GM12878 (cell line): ENCODE measurements around the gene NFAT5. TPM values are rescaled to one million over a fixed set of nuclear protein-coding genes. Genes with fewer than 3 reads are reported as not detected.

ENCODE experiments used
- ATAC-seq: fragments of 200-7000 bp; cut with Tn5 transposase; 3 replicates; pipeline ENCODE4 v1.9.1; 2020; ENCODE audit warnings: mild to moderate bottlenecking, moderate library complexity
- BruUV-seq: library from RNA; stranded (reverse); fragments of 400-500 nt; replicated peaks from 2 replicates; lab custom pipeline; 2021; lab: Mats Ljungman, UMichigan
- CTCF ChIA-PET: fragments of 300-600 bp; sonication (Branson Sonifier 250); formaldehyde crosslinking; extraction: SDS; loops from one replicate; lab custom pipeline; 2021; ENCODE audit warnings: inconsistent platforms; lab: Yijun Ruan, JAX
- POLR2A ChIA-PET: fragments of 350-600 bp; formaldehyde crosslinking; extraction: SDS; loops from one replicate; lab custom pipeline; 2021; ENCODE audit warnings: inconsistent platforms; lab: Charles Lee
- RAD21 ChIA-PET: fragments of 300-600 bp; sonication (Branson Sonifier 250); formaldehyde crosslinking; loops from one replicate; lab custom pipeline; 2023; ENCODE audit warnings: antibody characterized with exemption; ENCODE audit not compliant: unreplicated experiment; lab: Charles Lee
- SMC1A ChIA-PET: fragments of 300-600 bp; sonication (Branson Sonifier 250); formaldehyde crosslinking; loops from one replicate; lab custom pipeline; 2023; ENCODE audit not compliant: unreplicated experiment, uncharacterized antibody; lab: Charles Lee
- DNase-seq: peaks from one replicate; pipeline ENCODE4 v3.0.0-alpha.2; 2011; ENCODE audit warnings: low read depth, low spot score
- FAIRE-seq: peaks from 3 replicates; lab custom pipeline; 2011; peaks lifted over from hg19 to GRCh38; lab: Jason Lieb, UNC
- H2AFZ ChIP-seq: 2 replicates; pipeline ENCODE4 v1.6.0; 2011; ENCODE audit warnings: low read depth, low read length, control low read depth; ENCODE audit not compliant: control insufficient read depth
- H3K27ac ChIP-seq: 2 replicates; pipeline ENCODE4 v1.5.1; 2011; ENCODE audit warnings: control low read depth; ENCODE audit not compliant: control insufficient read depth, insufficient read depth
- H3K27me3 ChIP-seq, 2 experiments: replicated peaks in 1 of 2; 2 replicates each; pipeline versions ENCODE4 v1.6.0 to v1.6.1; 2011; ENCODE audit warnings: low read length in 1 of 2; ENCODE audit not compliant: control insufficient read depth in 2 of 2, insufficient read depth in 2 of 2
- H3K36me3 ChIP-seq, 2 experiments: 2 replicates each; pipeline ENCODE4 v1.5.1; 2011; ENCODE audit warnings: low read length in 1 of 2; ENCODE audit not compliant: control insufficient read depth in 2 of 2, insufficient read depth in 2 of 2
- H3K4me1 ChIP-seq: 2 replicates; pipeline ENCODE4 v1.6.1; 2011; ENCODE audit warnings: mild to moderate bottlenecking, low read length, moderate library complexity, mixed read lengths; ENCODE audit not compliant: control insufficient read depth, insufficient read depth
- H3K4me2 ChIP-seq: 2 replicates; pipeline ENCODE4 v1.6.0; 2011; ENCODE audit warnings: control low read depth; ENCODE audit not compliant: control insufficient read depth, insufficient read depth
- H3K4me3 ChIP-seq: fragments of 200-600 bp; sonication (generic); 2 replicates; pipeline ENCODE4 v1.5.1; 2016
- H3K79me2 ChIP-seq: 2 replicates; pipeline ENCODE4 v1.6.0; 2011; ENCODE audit warnings: low read length; ENCODE audit not compliant: control insufficient read depth, insufficient read depth
- H3K9ac ChIP-seq: 2 replicates; pipeline ENCODE4 v1.8.0; 2011; ENCODE audit warnings: low read length, control low read depth, mixed read lengths; ENCODE audit not compliant: control insufficient read depth, insufficient read depth
- H3K9me3 ChIP-seq: replicated peaks from 3 replicates; pipeline ENCODE4 v1.5.1; 2011; ENCODE audit warnings: mild to moderate bottlenecking, low read length; ENCODE audit not compliant: control insufficient read depth, insufficient read depth
- H4K20me1 ChIP-seq: 2 replicates; pipeline ENCODE4 v1.6.0; 2011; ENCODE audit not compliant: control insufficient read depth, insufficient read depth
- CEBPB ChIP-seq, 2 experiments: fragments of 150-350 bp in 1 of 2; IDR thresholded peaks; 2 replicates each; pipeline ENCODE4 v1.6.1; 2012 to 2014; ENCODE audit warnings: low read depth in 2 of 2, low read length in 2 of 2, borderline replicate concordance in 1 of 2, inconsistent platforms in 1 of 2
- NFYA ChIP-seq: IDR thresholded peaks from 2 replicates; pipeline ENCODE4 v1.6.1; 2011; ENCODE audit warnings: low read depth, mild to moderate bottlenecking, low read length, improper control_type of control experiment, borderline replicate concordance
- POLR2AphosphoS2 ChIP-seq: IDR thresholded peaks from 2 replicates; pipeline ENCODE4 v1.6.1; 2011; ENCODE audit warnings: low read depth, mild to moderate bottlenecking, low read length, improper control_type of control experiment, moderate library complexity
- SIX5 ChIP-seq: IDR thresholded peaks from 2 replicates; pipeline ENCODE4 v1.6.1; 2011; ENCODE audit warnings: mild to moderate bottlenecking, low read depth, low read length, moderate library complexity; ENCODE audit not compliant: severe bottlenecking
- SUPT20H ChIP-seq: IDR thresholded peaks from 2 replicates; pipeline ENCODE4 v1.6.1; 2011; ENCODE audit warnings: low read depth, mild to moderate bottlenecking, low read length, moderate library complexity, borderline replicate concordance; ENCODE audit not compliant: control insufficient read depth
- YY1 ChIP-seq: IDR thresholded peaks from 2 replicates; pipeline ENCODE4 v1.6.1; 2011; ENCODE audit warnings: low read depth, mild to moderate bottlenecking, low read length
- WGBS: methylation state at CpG from one replicate; pipeline ENCODE4 v1.1.6; 2016; ENCODE audit warnings: low lambda C conversion rate; ENCODE audit not compliant: insufficient replicate concordance, insufficient coverage; ENCODE audit errors: missing lambda C conversion rate; 5-methylcytosine and 5-hydroxymethylcytosine counted together
- in situ Hi-C: fragments of 300-500 bp; cut with MboI; formaldehyde crosslinking; loops from 9 replicates; pipeline ENCODE4 v1.14.3; 2018; ENCODE audit warnings: mixed read lengths
- intact Hi-C: fragments of 100-400 bp; cut with micrococcal nuclease; formaldehyde crosslinking; loops from one replicate; pipeline ENCODE4 v1.14.2; 2022; ENCODE audit not compliant: unreplicated experiment
- polyA plus RNA-seq, 11 experiments: library from polyadenylated mRNA; depleted of rRNA in 4 of 11; unstranded in 6 of 11; stranded (reverse) in 5 of 11; fragments of >200 nt; fragmentation: Nextera tagmentation in 4 of 11; fragmentation: Illumina TruSeq in 1 of 11; extraction: Ambion mirVana in 4 of 11; extraction: Trizol in 1 of 11; gene quantifications; 1 replicate in 1 of 11; 2 replicates in 10 of 11; pipeline versions ENCODE4 v1.2.1 to v1.2.3, GENCODE V29; 2011 to 2016; ENCODE audit warnings: inconsistent platforms in 2 of 11, missing spikeins in 2 of 11, low read depth in 1 of 11
- total RNA-seq, 4 experiments: library from RNA; depleted of rRNA in 3 of 4; stranded (reverse); fragments of >200 nt in 3 of 4; fragmentation: Illumina TruSeq in 1 of 4; extraction: Trizol in 1 of 4; gene quantifications; 2 replicates each; pipeline versions ENCODE4 v1.2.1 to v1.2.3, GENCODE V29; 2013 to 2021
- TF ChIP-seq, protein P1 (sequence below): IDR thresholded peaks from 2 replicates; pipeline ENCODE4 v1.6.1; 2011; ENCODE audit warnings: mild to moderate bottlenecking, low read depth, low read length, moderate library complexity; ENCODE audit not compliant: insufficient replicate concordance
- TF ChIP-seq, protein P2 (sequence below): fragments of 450-650 bp; IDR thresholded peaks from 2 replicates; pipeline ENCODE4 v1.6.1; 2017; ENCODE audit warnings: mild to moderate bottlenecking, low read depth, inconsistent platforms; ENCODE audit not compliant: poor library complexity, severe bottlenecking
- TF ChIP-seq, protein P3 (sequence below): fragments of 450-650 bp; IDR thresholded peaks from 2 replicates; pipeline ENCODE4 v1.6.1; 2016; ENCODE audit warnings: mild to moderate bottlenecking

The NFAT5 gene
- total and polyA plus RNA-seq, 10 of the 15 experiments (the other 5 are each of a cell fraction or from before 2014, with no cell fraction given) = 0.58 to 31.5 (median 12.7) TPM

DNA sequence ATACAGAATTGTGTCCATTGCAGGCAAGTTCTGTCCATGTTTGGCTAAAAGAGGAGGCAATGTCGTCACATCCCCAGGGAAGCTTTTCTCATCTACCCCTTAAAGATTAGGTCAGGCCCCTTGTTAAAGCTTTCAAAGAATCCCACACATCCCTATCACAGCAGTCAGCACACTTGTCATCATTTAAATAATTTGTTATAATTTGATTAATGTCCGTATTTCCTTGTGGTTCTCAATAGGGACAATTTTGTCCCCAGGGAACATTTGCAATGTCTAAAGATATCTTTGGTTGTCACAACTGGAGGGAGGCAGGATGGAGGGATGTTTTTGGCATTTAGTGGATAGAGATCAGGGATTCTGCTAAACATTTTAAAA lies 28.1 kb upstream of the NFAT5 start:
- no peak for ATAC-seq
- H3K4me1 ChIP-seq = no peaks in the 10 kb centered on the region
- DNase-seq = no peak
- no peak overlapping the region for H3K4me3 ChIP-seq
- no peak overlapping the region for H3K9ac ChIP-seq
- H3K79me2 ChIP-seq = no peaks in the 10 kb centered on the region
- FAIRE-seq = no peak
- ChIA-PET RAD21 (interaction anchor here (1.1 kb wide), 1 partner anchor 141 kb away, joined by 5 read pairs; no protein-coding TSS in a partner anchor), CTCF (interaction anchor here (0.7 to 1.4 kb wide), 4 partner anchors 15 to 141 kb away, joined by 3 read pairs; no protein-coding TSS in a partner anchor), SMC1A (interaction anchor here (1.0 to 1.1 kb wide), 3 partner anchors 12 to 141 kb away, joined by 3 to 4 read pairs (median 3); no protein-coding TSS in a partner anchor), POLR2A (interaction anchor here (1.0 to 1.6 kb wide), 2 partner anchors 14 to 27 kb away, joined by 4 to 9 read pairs; no protein-coding TSS in a partner anchor)
- BruUV-seq = no TSS peak
- H3K27ac ChIP-seq = no peak overlapping the region
- H3K27me3 ChIP-seq = no peaks in the 10 kb centered on the region
- in situ Hi-C loops (no loop called here), intact Hi-C loops (no loop called here)
- WGBS = 77% methylated on average over 2 of the region's 2 CpGs
- H4K20me1 ChIP-seq = no peaks in the 10 kb centered on the region
- no peak overlapping the region for H2AFZ ChIP-seq
- no peaks in the 10 kb centered on the region for H3K9me3 ChIP-seq
- no peaks in the 10 kb centered on the region for H3K36me3 ChIP-seq
- no peak overlapping the region for H3K4me2 ChIP-seq
- TF ChIP-seq SUPT20H (no peak), YY1 (no peak), NFYA (no peak)

DNA sequence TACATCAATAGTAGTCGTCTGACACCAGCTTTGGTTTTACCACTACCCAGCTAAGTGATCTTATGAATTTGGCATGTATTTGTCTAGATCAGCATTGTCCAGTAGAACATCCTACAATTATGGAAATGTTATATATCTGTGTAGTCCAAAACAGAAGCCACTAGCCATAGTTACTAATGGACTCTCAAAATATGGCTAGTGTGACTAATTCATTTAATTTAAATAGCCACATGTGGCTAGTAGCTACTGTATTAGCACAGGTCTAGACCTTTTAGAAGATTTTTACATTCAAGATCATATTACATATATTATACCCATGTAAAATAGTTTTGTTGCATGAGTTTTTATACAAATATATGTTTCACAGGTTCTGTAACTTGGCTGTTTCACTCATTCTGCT lies 27.0 kb upstream of the NFAT5 start:
- Histone ChIP-seq H2AFZ (no peak overlapping the region), H3K27me3 (no peaks in the 10 kb centered on the region), H3K27ac (no peak overlapping the region), H4K20me1 (no peaks in the 10 kb centered on the region), H3K36me3 (no peaks in the 10 kb centered on the region), H3K79me2 (no peaks in the 10 kb centered on the region), H3K9ac (no peak overlapping the region), H3K9me3 (no peaks in the 10 kb centered on the region), H3K4me1 (no peaks in the 10 kb centered on the region), H3K4me2 (no peak overlapping the region), H3K4me3 (no peak overlapping the region)
- POLR2A ChIA-PET = interaction anchor here (0.6 kb wide), 1 partner anchor 143 kb away, joined by 3 read pairs; no protein-coding TSS in a partner anchor
- no TSS peak for BruUV-seq
- FAIRE-seq = no peak
- intact Hi-C loops = no loop called here
- 53% methylated on average over 1 of the region's 1 CpG for WGBS
- no peak for DNase-seq
- CTCF ChIA-PET = no interaction called here
- ATAC-seq = no peak
- SMC1A ChIA-PET = interaction anchor here (0.7 to 2.0 kb wide), 8 partner anchors 10 to 142 kb away, joined by 3 to 7 read pairs (median 4); no protein-coding TSS in a partner anchor
- in situ Hi-C loops = no loop called here
- RAD21 ChIA-PET = interaction anchor here (0.6 kb wide), 1 partner anchor 36 kb away, joined by 3 read pairs; no protein-coding TSS in a partner anchor
- TF ChIP-seq CEBPB (IDR thresholded peaks at IDR 0.05; ENCODE audit: borderline replicate concordance in 1 of 2, low read depth in 2 of 2, low read length in 2 of 2) = no peak
- TF ChIP-seq, protein P1, sequence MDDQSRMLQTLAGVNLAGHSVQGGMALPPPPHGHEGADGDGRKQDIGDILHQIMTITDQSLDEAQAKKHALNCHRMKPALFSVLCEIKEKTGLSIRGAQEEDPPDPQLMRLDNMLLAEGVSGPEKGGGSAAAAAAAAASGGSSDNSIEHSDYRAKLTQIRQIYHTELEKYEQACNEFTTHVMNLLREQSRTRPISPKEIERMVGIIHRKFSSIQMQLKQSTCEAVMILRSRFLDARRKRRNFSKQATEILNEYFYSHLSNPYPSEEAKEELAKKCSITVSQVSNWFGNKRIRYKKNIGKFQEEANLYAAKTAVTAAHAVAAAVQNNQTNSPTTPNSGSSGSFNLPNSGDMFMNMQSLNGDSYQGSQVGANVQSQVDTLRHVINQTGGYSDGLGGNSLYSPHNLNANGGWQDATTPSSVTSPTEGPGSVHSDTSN = no peak
- no peak for TF ChIP-seq POLR2AphosphoS2
- TF ChIP-seq, protein P2, sequence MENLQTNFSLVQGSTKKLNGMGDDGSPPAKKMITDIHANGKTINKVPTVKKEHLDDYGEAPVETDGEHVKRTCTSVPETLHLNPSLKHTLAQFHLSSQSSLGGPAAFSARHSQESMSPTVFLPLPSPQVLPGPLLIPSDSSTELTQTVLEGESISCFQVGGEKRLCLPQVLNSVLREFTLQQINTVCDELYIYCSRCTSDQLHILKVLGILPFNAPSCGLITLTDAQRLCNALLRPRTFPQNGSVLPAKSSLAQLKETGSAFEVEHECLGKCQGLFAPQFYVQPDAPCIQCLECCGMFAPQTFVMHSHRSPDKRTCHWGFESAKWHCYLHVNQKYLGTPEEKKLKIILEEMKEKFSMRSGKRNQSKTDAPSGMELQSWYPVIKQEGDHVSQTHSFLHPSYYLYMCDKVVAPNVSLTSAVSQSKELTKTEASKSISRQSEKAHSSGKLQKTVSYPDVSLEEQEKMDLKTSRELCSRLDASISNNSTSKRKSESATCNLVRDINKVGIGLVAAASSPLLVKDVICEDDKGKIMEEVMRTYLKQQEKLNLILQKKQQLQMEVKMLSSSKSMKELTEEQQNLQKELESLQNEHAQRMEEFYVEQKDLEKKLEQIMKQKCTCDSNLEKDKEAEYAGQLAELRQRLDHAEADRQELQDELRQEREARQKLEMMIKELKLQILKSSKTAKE = no peak
- TF ChIP-seq, protein P3, sequence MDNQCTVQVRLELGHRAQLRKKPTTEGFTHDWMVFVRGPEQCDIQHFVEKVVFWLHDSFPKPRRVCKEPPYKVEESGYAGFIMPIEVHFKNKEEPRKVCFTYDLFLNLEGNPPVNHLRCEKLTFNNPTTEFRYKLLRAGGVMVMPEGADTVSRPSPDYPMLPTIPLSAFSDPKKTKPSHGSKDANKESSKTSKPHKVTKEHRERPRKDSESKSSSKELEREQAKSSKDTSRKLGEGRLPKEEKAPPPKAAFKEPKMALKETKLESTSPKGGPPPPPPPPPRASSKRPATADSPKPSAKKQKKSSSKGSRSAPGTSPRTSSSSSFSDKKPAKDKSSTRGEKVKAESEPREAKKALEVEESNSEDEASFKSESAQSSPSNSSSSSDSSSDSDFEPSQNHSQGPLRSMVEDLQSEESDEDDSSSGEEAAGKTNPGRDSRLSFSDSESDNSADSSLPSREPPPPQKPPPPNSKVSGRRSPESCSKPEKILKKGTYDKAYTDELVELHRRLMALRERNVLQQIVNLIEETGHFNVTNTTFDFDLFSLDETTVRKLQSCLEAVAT = no peak
- no peak for TF ChIP-seq SIX5
